COLO668 (cell line): ENCODE measurements around the gene TERB2.
"Not testable (repeated sequence)": the region's sequence is repeated elsewhere in the genome, so short reads cannot be mapped to it uniquely, and the experiment has no call there.

Experiments
- DNase-seq: peaks from one replicate; lab custom pipeline; 2025; ENCODE audit not compliant: unreplicated experiment; lab: John Stamatoyannopoulos, UW

Gene TERB2

GRCh38 chr15:45001180-45001579 is 44.7 kb downstream of the TERB2 start:
- not testable (repeated sequence) for DNase-seq

GRCh38 chr15:45003731-45004410 is 47.4 kb downstream of the TERB2 start:
- not testable (repeated sequence) for DNase-seq

- DNase-seq: not testable (repeated sequence)
Observed at GRCh38 chr15:45004590-45005175, 48.2 kb downstream of the TERB2 start.

GRCh38 chr15:45009046-45009445 is 52.6 kb downstream of the TERB2 start:
- DNase-seq: no peak

DNA sequence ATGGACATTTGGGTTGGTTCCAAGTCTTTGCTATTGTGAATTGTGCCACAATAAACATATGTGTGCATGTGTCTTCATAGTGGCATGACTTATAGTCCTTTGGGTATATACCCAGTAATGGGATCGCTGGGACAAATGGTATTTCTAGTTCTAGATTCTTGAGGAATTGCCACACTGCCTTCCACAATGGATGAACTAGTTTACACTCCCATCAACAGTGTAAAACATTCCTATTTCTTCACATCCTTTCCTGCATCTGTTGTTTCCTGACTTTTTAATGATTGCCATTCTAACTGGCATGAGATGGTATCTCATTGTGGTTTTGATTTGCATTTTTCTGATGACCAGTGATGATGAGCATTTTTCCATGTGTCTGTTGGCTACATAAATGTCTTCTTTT is 58.6 kb downstream of the TERB2 start:
- not testable (repeated sequence) for DNase-seq

DNA sequence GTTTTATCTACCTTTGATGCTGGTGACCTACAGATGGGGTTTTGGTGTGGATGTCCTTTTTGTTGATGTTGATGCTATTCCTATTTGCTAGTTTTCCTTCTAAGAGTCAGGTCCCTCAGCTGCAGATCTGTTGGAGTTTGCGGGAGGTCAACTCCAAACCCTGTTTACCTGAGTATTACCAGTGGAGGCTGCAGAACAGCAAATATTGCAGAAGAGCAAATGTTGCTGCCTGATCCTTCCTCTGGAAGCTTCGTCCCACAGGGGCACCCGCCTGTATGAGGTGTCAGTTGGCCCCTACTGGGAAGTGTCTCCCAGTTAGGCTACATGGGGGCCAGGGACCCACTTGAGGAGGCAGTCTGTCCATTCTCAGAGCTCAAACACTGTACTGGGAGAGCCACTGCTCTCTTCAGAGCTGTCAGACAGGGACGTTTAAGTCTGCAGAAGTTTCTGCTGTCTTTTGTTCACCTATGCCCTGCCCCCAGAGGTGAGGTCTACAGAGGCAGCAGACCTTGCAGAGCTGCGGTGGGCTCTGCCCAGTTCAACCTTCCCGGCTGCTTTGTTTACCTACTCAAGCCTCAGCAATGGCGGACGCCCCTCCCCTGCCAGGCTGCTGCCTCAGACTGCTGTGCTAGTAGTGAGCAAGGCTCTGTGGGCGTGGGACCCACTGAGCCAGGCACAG is 63.9 kb downstream of the TERB2 start:
- DNase-seq: not testable (repeated sequence)

DNA sequence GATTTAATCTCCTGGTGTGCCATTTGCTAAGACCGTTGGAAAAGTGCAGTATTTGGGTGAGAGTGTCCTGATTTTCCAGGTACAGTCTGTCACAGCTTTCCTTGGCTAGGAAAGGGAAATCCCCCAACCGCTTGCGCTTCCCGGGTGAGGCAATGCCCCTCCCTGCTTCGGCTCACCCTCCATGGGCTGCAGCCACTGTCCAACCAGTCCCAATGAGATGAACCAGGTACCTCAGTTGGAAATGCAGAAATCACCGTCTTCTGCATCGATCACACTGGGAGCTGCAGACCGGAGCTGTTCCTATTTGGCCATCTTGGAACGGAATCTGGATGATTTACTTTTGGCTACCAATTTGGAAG is 64.4 kb downstream of the TERB2 start:
- not testable (repeated sequence) for DNase-seq

GRCh38 chr15:45021348-45021747 is 64.9 kb downstream of the TERB2 start:
- no peak for DNase-seq

GRCh38 chr15:45022871-45023658 is 66.6 kb downstream of the TERB2 start, which contains the start of gene SORD:
Gene SORD (plus strand): TSS chr15:45023195. CDS start chr15:45023284, 89 bp downstream.
- DNase-seq: peak; percentile 95

- no peak for DNase-seq
Observed at GRCh38 chr15:45023659-45024225, 67.3 kb downstream of the TERB2 start.

DNA sequence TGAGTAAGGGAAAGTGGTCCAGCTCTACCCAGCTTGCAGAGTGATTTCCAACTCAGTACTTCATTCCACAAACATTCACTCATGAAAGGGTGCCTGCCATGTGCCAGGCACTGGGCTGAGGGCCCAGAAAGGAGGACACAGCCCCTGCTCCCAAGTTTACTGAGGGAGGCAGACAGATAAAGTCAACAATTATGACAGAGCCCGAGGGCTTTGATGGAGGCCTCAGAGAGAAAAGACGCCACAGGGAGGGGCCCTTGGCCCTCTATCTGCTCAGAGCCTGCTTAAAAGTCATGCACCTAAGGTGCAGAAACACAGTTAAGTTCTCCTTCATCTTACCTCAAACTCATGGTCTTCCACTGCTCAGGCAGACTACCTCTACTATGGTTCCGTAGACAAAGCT is 68.2 kb downstream of the TERB2 start:
- DNase-seq: not testable (repeated sequence)

GRCh38 chr15:45025627-45026026 is 69.1 kb downstream of the TERB2 start:
- not testable (repeated sequence) for DNase-seq

GRCh38 chr15:45026651-45027190 is 70.2 kb downstream of the TERB2 start:
- DNase-seq: no peak

- DNase-seq: no peak
Observed at GRCh38 chr15:45027220-45027619, 70.7 kb downstream of the TERB2 start.
